ENCODE measurements around the gene ANKRD60. TPM values are rescaled to one million over a fixed set of nuclear protein-coding genes. Genes with fewer than 3 reads are reported as not detected.
A peak's percentile ranks its signal among the peaks of the same experiment; 100 is the strongest.

Gene ANKRD60
- total RNA-seq, 2 donors from 2014 or later = not detected

- Histone ChIP-seq H3K36me3 (ENCODE audit: control insufficient read depth, insufficient read depth, low read length) (no peaks in the 10 kb centered on the region), H3K27ac (ENCODE audit: low read depth, low read length) (no peak overlapping the region), H3K9me3 (ENCODE audit: control insufficient read depth, low read length) (peaks cover 10% of the 10 kb centered on the region), H3K9ac (ENCODE audit: extremely low read depth, low read length, poor library complexity, severe bottlenecking) (no peak overlapping the region), H3K4me1 (ENCODE audit: control insufficient read depth, insufficient read depth, low read length) (peaks cover 3% of the 10 kb centered on the region), H3K27me3 (ENCODE audit: control insufficient read depth, insufficient read depth, low read length, poor library complexity, severe bottlenecking) (peaks cover 33% of the 10 kb centered on the region), H3K4me3 (ENCODE audit: low read length) (no peak overlapping the region)
- 92 to 94% methylated on average over 8 of the region's 8 CpGs for WGBS, 2 experiments (ENCODE audit: insufficient coverage in 1 of 2, insufficient read length in 1 of 2)
- H3K4me1 Mint-ChIP-seq = peaks cover 8% of the 10 kb centered on the region
- H3K27ac Mint-ChIP-seq = no peak overlapping the region
- no peak overlapping the region for H3K4me3 Mint-ChIP-seq
- H3K9me3 Mint-ChIP-seq = peaks cover 14% of the 10 kb centered on the region
- no peak for DNase-seq
- H3K36me3 Mint-ChIP-seq (ENCODE audit: low read depth) = no peaks in the 10 kb centered on the region
- peaks cover 48% of the 10 kb centered on the region for H3K27me3 Mint-ChIP-seq (ENCODE audit: insufficient read depth)
- TF ChIP-seq, protein P1, sequence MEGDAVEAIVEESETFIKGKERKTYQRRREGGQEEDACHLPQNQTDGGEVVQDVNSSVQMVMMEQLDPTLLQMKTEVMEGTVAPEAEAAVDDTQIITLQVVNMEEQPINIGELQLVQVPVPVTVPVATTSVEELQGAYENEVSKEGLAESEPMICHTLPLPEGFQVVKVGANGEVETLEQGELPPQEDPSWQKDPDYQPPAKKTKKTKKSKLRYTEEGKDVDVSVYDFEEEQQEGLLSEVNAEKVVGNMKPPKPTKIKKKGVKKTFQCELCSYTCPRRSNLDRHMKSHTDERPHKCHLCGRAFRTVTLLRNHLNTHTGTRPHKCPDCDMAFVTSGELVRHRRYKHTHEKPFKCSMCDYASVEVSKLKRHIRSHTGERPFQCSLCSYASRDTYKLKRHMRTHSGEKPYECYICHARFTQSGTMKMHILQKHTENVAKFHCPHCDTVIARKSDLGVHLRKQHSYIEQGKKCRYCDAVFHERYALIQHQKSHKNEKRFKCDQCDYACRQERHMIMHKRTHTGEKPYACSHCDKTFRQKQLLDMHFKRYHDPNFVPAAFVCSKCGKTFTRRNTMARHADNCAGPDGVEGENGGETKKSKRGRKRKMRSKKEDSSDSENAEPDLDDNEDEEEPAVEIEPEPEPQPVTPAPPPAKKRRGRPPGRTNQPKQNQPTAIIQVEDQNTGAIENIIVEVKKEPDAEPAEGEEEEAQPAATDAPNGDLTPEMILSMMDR (conservative IDR thresholded peaks at IDR 0.05) = no peak
Observed at GRCh38 chr20:58182521-58183140, 45.8 kb downstream of the ANKRD60 start.

DNA sequence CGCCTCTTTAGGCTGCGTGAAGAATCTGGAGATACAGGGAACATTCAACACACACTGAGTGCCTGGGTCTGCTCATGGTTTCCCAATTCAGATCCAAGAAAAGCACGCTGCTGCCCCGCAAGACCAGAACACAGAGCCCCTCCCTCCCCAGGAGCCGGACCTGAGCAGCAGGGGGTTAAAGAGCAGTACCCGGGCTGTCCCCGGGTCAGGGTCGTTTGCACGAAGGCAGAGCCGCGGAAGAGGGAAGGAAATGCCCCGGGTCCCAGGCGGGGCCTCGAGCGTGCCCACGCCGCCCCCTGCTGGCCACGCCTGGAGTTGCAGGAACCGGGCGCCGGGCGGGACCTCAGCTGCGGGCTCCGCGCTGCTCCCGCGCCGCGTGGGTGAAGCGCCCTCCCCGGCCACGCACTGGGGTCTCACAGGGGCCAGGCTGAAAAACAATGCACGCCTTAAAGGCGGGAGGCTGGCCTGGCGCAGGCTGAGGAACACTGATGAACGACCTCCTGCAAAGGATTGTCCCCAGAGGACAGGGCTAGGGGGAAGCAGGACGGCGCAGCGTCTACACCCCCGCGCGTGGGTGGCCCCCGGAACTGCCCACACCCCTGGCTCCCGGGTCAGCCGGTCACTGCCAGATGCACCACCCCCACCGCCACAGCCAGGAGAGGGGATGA lies 48.9 kb downstream of the ANKRD60 start:
- Mint-ChIP-seq H3K27ac (no peak overlapping the region), H3K36me3 (ENCODE audit: low read depth) (no peaks in the 10 kb centered on the region), H3K4me3 (peak overlapping the region; percentile 47), H3K27me3 (ENCODE audit: insufficient read depth) (peaks cover 41% of the 10 kb centered on the region), H3K9me3 (peaks cover 7% of the 10 kb centered on the region), H3K4me1 (peaks cover 8% of the 10 kb centered on the region)
- Histone ChIP-seq H3K36me3 (ENCODE audit: control insufficient read depth, insufficient read depth, low read length) (no peaks in the 10 kb centered on the region), H3K9ac (ENCODE audit: extremely low read depth, low read length, poor library complexity, severe bottlenecking) (no peak overlapping the region), H3K4me1 (ENCODE audit: control insufficient read depth, insufficient read depth, low read length) (peaks cover 3% of the 10 kb centered on the region), H3K27ac (ENCODE audit: low read depth, low read length) (no peak overlapping the region), H3K9me3 (ENCODE audit: control insufficient read depth, low read length) (peaks cover 9% of the 10 kb centered on the region), H3K4me3 (ENCODE audit: low read length) (peak overlapping the region; percentile 45), H3K27me3 (ENCODE audit: control insufficient read depth, insufficient read depth, low read length, poor library complexity, severe bottlenecking) (peaks cover 33% of the 10 kb centered on the region)
- DNase-seq = peak; percentile 90
- WGBS, 2 experiments (ENCODE audit: insufficient coverage in 1 of 2, insufficient read length in 1 of 2) = 2 to 10% methylated on average over 20 to 46 of the region's 46 CpGs
- TF ChIP-seq, protein P1 (conservative IDR thresholded peaks at IDR 0.05) = peak; percentile 99

DNA sequence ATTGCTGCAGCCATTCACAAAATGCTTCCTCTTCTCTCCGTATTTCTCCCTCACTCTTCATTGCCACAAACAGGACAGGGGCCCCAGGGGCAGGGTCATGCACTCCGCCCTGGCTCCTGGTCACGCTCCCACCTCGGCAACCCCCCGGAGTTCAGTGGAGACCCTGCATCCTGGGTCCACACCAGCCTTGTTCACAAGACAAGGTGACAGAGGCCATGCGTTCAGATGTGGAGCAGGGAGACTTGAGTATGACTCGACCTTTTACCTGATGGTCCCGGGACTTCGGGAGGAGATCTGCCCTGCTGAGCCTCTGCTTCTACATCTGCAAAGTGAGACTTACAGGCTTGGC lies 49.4 kb downstream of the ANKRD60 start:
- Histone ChIP-seq H3K4me3 (ENCODE audit: low read length) (peak overlapping the region; percentile 45), H3K9me3 (ENCODE audit: control insufficient read depth, low read length) (peaks cover 4% of the 10 kb centered on the region), H3K27ac (ENCODE audit: low read depth, low read length) (no peak overlapping the region), H3K4me1 (ENCODE audit: control insufficient read depth, insufficient read depth, low read length) (peaks cover 3% of the 10 kb centered on the region), H3K9ac (ENCODE audit: extremely low read depth, low read length, poor library complexity, severe bottlenecking) (no peak overlapping the region), H3K36me3 (ENCODE audit: control insufficient read depth, insufficient read depth, low read length) (no peaks in the 10 kb centered on the region), H3K27me3 (ENCODE audit: control insufficient read depth, insufficient read depth, low read length, poor library complexity, severe bottlenecking) (peaks cover 33% of the 10 kb centered on the region)
- Mint-ChIP-seq H3K27ac (no peak overlapping the region), H3K4me3 (peak overlapping the region; percentile 47), H3K36me3 (ENCODE audit: low read depth) (no peaks in the 10 kb centered on the region), H3K4me1 (peaks cover 9% of the 10 kb centered on the region), H3K27me3 (ENCODE audit: insufficient read depth) (peaks cover 37% of the 10 kb centered on the region), H3K9me3 (peaks cover 3% of the 10 kb centered on the region)
- no peak for DNase-seq
- TF ChIP-seq, protein P1 (conservative IDR thresholded peaks at IDR 0.05) = no peak
- 46 to 58% methylated on average over 6 to 9 of the region's 9 CpGs for WGBS, 2 experiments (ENCODE audit: insufficient coverage in 1 of 2, insufficient read length in 1 of 2)
